Measurements from ENCODE around the gene NAT10. TPM values are rescaled to one million over a fixed set of nuclear protein-coding genes. Genes with fewer than 3 reads are reported as not detected.

Gene NAT10
- total RNA-seq, 2 donors from 2014 or later, result 22.6 to 38.2 TPM

- no peak overlapping the region for H3K27ac ChIP-seq
- no peak for ATAC-seq
- TF ChIP-seq CTCF (IDR thresholded peaks at IDR 0.05) (no peak), POLR2A (IDR thresholded peaks at IDR 0.05) (no peak)
- DNase-seq, result no peak
- intact Hi-C loops (cut with DNase I), result loop anchor here (10.0 kb wide), 1 partner anchor 322 kb away; no protein-coding TSS in a partner anchor
- H3K9me3 ChIP-seq, result no peaks in the 10 kb centered on the region
- 95 to 97% methylated on average over 6 to 8 of the region's 16 CpGs for WGBS, 2 donors
- H3K27me3 ChIP-seq, result no peaks in the 10 kb centered on the region
- H3K4me1 ChIP-seq, result peaks cover 14% of the 10 kb centered on the region
- H3K36me3 ChIP-seq (replicated peaks in 1 of 2; ENCODE audit: insufficient read depth in 1 of 2, low read depth in 2 of 2), result no peaks in the 10 kb centered on the region
- no peak overlapping the region for H3K4me3 ChIP-seq
These were observed 67.6 kb downstream of the NAT10 start for GRCh38 chr11:34173050-34173449.

GRCh38 chr11:34174412-34175041, 69.1 kb downstream of the NAT10 start:
- Histone ChIP-seq H3K36me3 (replicated peaks in 1 of 2; ENCODE audit: insufficient read depth in 1 of 2, low read depth in 2 of 2) (no peaks in the 10 kb centered on the region), H3K9me3 (no peaks in the 10 kb centered on the region), H3K4me1 (peaks cover 14% of the 10 kb centered on the region), H3K27me3 (no peaks in the 10 kb centered on the region), H3K4me3 (no peak overlapping the region), H3K27ac (peak overlapping the region in 2 of 4 donors; percentile 6 to 7)
- 10 to 16% methylated on average over 9 to 33 of the region's 33 CpGs for WGBS, 2 donors
- peak; percentile 83 to 89 (median 84) for DNase-seq
- ATAC-seq, result peak; percentile 95
- peak; percentile 87 to 98 (median 96) for TF ChIP-seq CTCF (IDR thresholded peaks at IDR 0.05)
- no peak for TF ChIP-seq POLR2A (IDR thresholded peaks at IDR 0.05)
- intact Hi-C loops (cut with DNase I), result loop anchor here (10.0 kb wide), 1 partner anchor 320 kb away; no protein-coding TSS in a partner anchor

GRCh38 chr11:34175284-34176019, 70.0 kb downstream of the NAT10 start:
- H3K9me3 ChIP-seq, result no peaks in the 10 kb centered on the region
- TF ChIP-seq POLR2A (IDR thresholded peaks at IDR 0.05), result no peak
- TF ChIP-seq CTCF (IDR thresholded peaks at IDR 0.05), result no peak
- 85 to 92% methylated on average over 7 of the region's 7 CpGs for WGBS, 2 donors

GRCh38 chr11:34176751-34177209, 71.4 kb downstream of the NAT10 start:
- DNase-seq (no peak), ATAC-seq (no peak)
- 14% methylated on average over 2 of the region's 2 CpGs for WGBS, 2 donors
- Histone ChIP-seq H3K27me3 (no peaks in the 10 kb centered on the region), H3K4me3 (no peak overlapping the region), H3K4me1 (peaks cover 14% of the 10 kb centered on the region), H3K9me3 (no peaks in the 10 kb centered on the region), H3K27ac (no peak overlapping the region), H3K36me3 (replicated peaks in 1 of 2; ENCODE audit: insufficient read depth in 1 of 2, low read depth in 2 of 2) (no peaks in the 10 kb centered on the region)
- TF ChIP-seq POLR2A (IDR thresholded peaks at IDR 0.05), result no peak
- no peak for TF ChIP-seq CTCF (IDR thresholded peaks at IDR 0.05)
- intact Hi-C loops (cut with DNase I), result loop anchor here (10.0 kb wide), 1 partner anchor 318 kb away; no protein-coding TSS in a partner anchor

More at GRCh38 chr11:34175284-34176019, 70.0 kb downstream of the NAT10 start:
- intact Hi-C loops (cut with DNase I), result loop anchor here (10.0 kb wide), 1 partner anchor 319 kb away; no protein-coding TSS in a partner anchor
- Histone ChIP-seq H3K36me3 (replicated peaks in 1 of 2; ENCODE audit: insufficient read depth in 1 of 2, low read depth in 2 of 2) (no peaks in the 10 kb centered on the region), H3K4me1 (peaks cover 14% of the 10 kb centered on the region), H3K4me3 (no peak overlapping the region), H3K27ac (no peak overlapping the region), H3K27me3 (no peaks in the 10 kb centered on the region)
- DNase-seq (no peak), ATAC-seq (no peak)
